MM.1S (cell line): ENCODE measurements around the gene TMCO4.

Source experiments
- CTCF ChIP-seq: fragments of 300-600 bp; sonication (generic); IDR thresholded peaks from 2 replicates; pipeline ENCODE4 v1.5.1; 2016; ENCODE audit warnings: antibody characterized with exemption, low read length, mixed read lengths
- EZH2 ChIP-seq: fragments of 300-600 bp; sonication (generic); optimal IDR thresholded peaks from 2 replicates; pipeline ENCODE3; 2017; ENCODE audit warnings: low read depth, mild to moderate bottlenecking, antibody characterized with exemption, low read length, mixed read lengths

- TF ChIP-seq CTCF: no peak
- no peak for TF ChIP-seq EZH2
Measured at GRCh38 chr1:19738669-19739068, 61.0 kb downstream of the TMCO4 start.
